Pancreas (tissue), 10 donors: ENCODE measurements around the gene FGFR2. TPM values are rescaled to one million over a fixed set of nuclear protein-coding genes. Genes with fewer than 3 reads are reported as not detected.
A peak's percentile ranks its signal among the peaks of the same experiment; 100 is the strongest.

Experiments used
- ATAC-seq, 4 donors: fragments of 200-7000 bp; cut with Tn5 transposase; one replicate each; pipeline versions ENCODE4 v1.8.0 to v1.9.1; 2020; ENCODE audit warnings: mild to moderate bottlenecking in 4 of 4, moderate library complexity in 4 of 4
- DNase-seq, 6 donors: peaks; one replicate each; pipeline ENCODE4 v3.0.0-alpha.2; 2020
- FAIRE-seq: peaks from 2 replicates; lab custom pipeline; 2012; peaks lifted over from hg19 to GRCh38; lab: Jason Lieb, UNC
- H3K27ac ChIP-seq, 4 donors: fragments of 200-600 bp; sonication (generic); 1 replicate in 3 of 4; 2 replicates in 1 of 4; pipeline versions ENCODE4 v1.5.0 to v1.8.0; 2020
- H3K27me3 ChIP-seq, 4 donors: fragments of 200-600 bp; one replicate each; pipeline ENCODE4 v1.8.0; 2021
- H3K36me3 ChIP-seq, 3 donors: fragments of 200-600 bp; sonication (generic) in 1 of 3; one replicate each; pipeline versions ENCODE4 v1.5.0 to v1.8.0; 2020 to 2021
- H3K4me1 ChIP-seq, 3 donors: fragments of 200-600 bp; one replicate each; pipeline ENCODE4 v1.8.0; 2021
- H3K4me3 ChIP-seq, 4 donors: fragments of 200-600 bp; sonication (generic) in 2 of 4; one replicate each; pipeline versions ENCODE4 v1.5.0 to v1.8.0; 2020 to 2021
- H3K9me3 ChIP-seq, 4 donors: fragments of 200-600 bp; one replicate each; pipeline ENCODE4 v1.8.0; 2021
- CTCF ChIP-seq, 4 donors: fragments of 200-600 bp; sonication (generic) in 3 of 4; IDR thresholded peaks; one replicate each; pipeline versions ENCODE4 v1.5.0 to v1.8.0; 2021; ENCODE audit warnings: antibody characterized with exemption in 4 of 4
- WGBS, 2 donors: extraction: QIAGEN DNeasy Blood & Tissue Kit; methylation state at CpG; one replicate each; pipeline ENCODE4 v1.1.7; 2013; 5-methylcytosine and 5-hydroxymethylcytosine counted together
- intact Hi-C, 3 donors: fragments of 100-400 bp; cut with DNase I; formaldehyde crosslinking; loops; one replicate each; pipeline versions ENCODE4 v1.11.1 to v1.14.2; 2022
- polyA plus RNA-seq, 2 donors: library from polyadenylated mRNA; stranded (reverse); fragments of 200-250 nt; gene quantifications; one replicate each; pipeline ENCODE4 v1.2.3, GENCODE V29; 2013
- total RNA-seq, 6 donors: library from RNA; stranded (reverse); fragmentation: NEBNext Ultra II Directional in 4 of 6; extraction: Animal tissue kit (Norgen Biotek cat#: 25700) in 4 of 6; gene quantifications; one replicate each; pipeline versions ENCODE4 v1.2.1 to v1.2.4, GENCODE V29; 2021 to 2023
- donor health status: healthy with polysubstance abuse.
- donor health status: DM: no; HTN: no; CAD: no; lungs with moderate emphysema.
- donor health status: DM: no; HTN: no; CAD: no.
- donor health status: control.
- donor health status: control.
- donor health status: Bipolar disorder and iron deficiency.
- donor health status: DM: yes; HTN: yes; CAD: no.
- donor health status: DM: no; HTN: no; CAD: no.
- donor health status: DM: no; HTN: no; CAD: no.
- donor health status: DM: yes; HTN: yes; CAD: no.

The FGFR2 gene
- total and polyA plus RNA-seq, 8 donors, result 23.8 to 64.0 (median 31.4) TPM

GRCh38 chr10:121600611-121601010 lies 2.4 kb upstream of the FGFR2 start:
- ATAC-seq, result no peak
- no peak for FAIRE-seq
- Histone ChIP-seq H3K27ac (no peak overlapping the region), H3K4me3 (no peak overlapping the region), H3K27me3 (peaks cover 0 to 4% (median 0%) of the 10 kb centered on the region in 4 donors), H3K4me1 (no peaks in the 10 kb centered on the region), H3K9me3 (no peaks in the 10 kb centered on the region), H3K36me3 (no peaks in the 10 kb centered on the region)
- intact Hi-C loops, result loop anchor here in 1 of 3 donors (10.0 kb wide), 1 partner anchor 656 kb away; no protein-coding TSS in a partner anchor
- WGBS, 2 donors, result 52 to 61% methylated on average over 9 of the region's 9 CpGs
- no peak for DNase-seq
- no peak for TF ChIP-seq CTCF (IDR thresholded peaks at IDR 0.05)

DNA sequence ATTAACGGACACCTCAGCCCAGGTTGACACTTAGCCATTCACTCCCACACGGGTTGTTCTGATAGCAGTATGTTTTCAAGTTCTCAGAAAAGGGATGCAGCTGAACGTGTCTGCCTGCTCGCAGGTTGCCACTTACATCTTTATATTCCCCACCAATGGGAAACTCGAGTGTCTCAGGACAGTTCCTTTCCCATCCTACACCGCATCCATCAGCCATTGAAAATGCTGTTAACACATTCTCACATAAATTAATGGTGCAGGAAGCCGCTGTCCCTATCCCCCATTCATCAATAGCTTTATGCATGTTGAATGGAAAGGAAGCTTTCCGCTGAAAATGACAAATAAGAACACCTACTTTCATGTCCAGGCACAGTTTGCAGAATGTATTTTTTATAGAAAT lies 1.7 kb upstream of the FGFR2 start:
- Histone ChIP-seq H3K27me3 (peaks cover 0 to 4% (median 0%) of the 10 kb centered on the region in 4 donors), H3K4me1 (no peaks in the 10 kb centered on the region), H3K9me3 (no peaks in the 10 kb centered on the region), H3K4me3 (no peak overlapping the region), H3K27ac (no peak overlapping the region), H3K36me3 (no peaks in the 10 kb centered on the region)
- FAIRE-seq (no peak), DNase-seq (no peak), ATAC-seq (no peak)
- TF ChIP-seq CTCF (IDR thresholded peaks at IDR 0.05), result no peak
- intact Hi-C loops, result loop anchor here in 1 of 3 donors (10.0 kb wide), 1 partner anchor 655 kb away; no protein-coding TSS in a partner anchor
- 64 to 75% methylated on average over 8 of the region's 8 CpGs for whole genome bisulfite sequencing, 2 donors

GRCh38 chr10:121597504-121598262 lies 561 bp downstream of the FGFR2 start:
- Histone ChIP-seq H3K9me3 (no peaks in the 10 kb centered on the region), H3K4me1 (no peaks in the 10 kb centered on the region), H3K27me3 (peaks cover 0 to 4% (median 0%) of the 10 kb centered on the region in 4 donors), H3K36me3 (no peaks in the 10 kb centered on the region), H3K27ac (peak overlapping the region; percentile 39 to 71 (median 63)), H3K4me3 (peak overlapping the region; percentile 33 to 54 (median 52))
- 2 to 3% methylated on average over 67 to 77 of the region's 77 CpGs for WGBS, 2 donors
- FAIRE-seq (no peak), DNase-seq (peak in 4 of 6 donors; percentile 7 to 80 (median 50)), ATAC-seq (peak in 1 of 4 donors; percentile 1)
- intact Hi-C loops, result no loop called here
- TF ChIP-seq CTCF (IDR thresholded peaks at IDR 0.05), result no peak

- DNase-seq (peak in 3 of 6 donors; percentile 22 to 77 (median 35)), FAIRE-seq (no peak), ATAC-seq (peak; percentile 22 to 66 (median 52))
- Histone ChIP-seq H3K27ac (peak overlapping the region; percentile 31 to 71 (median 63)), H3K27me3 (peaks cover 0 to 4% (median 0%) of the 10 kb centered on the region in 4 donors), H3K4me1 (no peaks in the 10 kb centered on the region), H3K4me3 (peak overlapping the region; percentile 33 to 54 (median 52)), H3K9me3 (no peaks in the 10 kb centered on the region), H3K36me3 (no peaks in the 10 kb centered on the region)
- WGBS, 2 donors, result 8 to 10% methylated on average over 46 to 54 of the region's 54 CpGs
- no peak for TF ChIP-seq CTCF (IDR thresholded peaks at IDR 0.05)
- intact Hi-C loops, result no loop called here
Measured at GRCh38 chr10:121596689-121597503, 1.3 kb downstream of the FGFR2 start.
